Ovary (tissue), 3 donors: ENCODE results near the gene ZFP92.

Experiments used
- EP300 ChIP-seq: sonication (generic); formaldehyde crosslinking; IDR thresholded peaks from one replicate; pipeline ENCODE4 v1.6.1; 2017; ENCODE audit warnings: antibody characterized with exemption
- POLR2A ChIP-seq: fragments of 450-650 bp; IDR thresholded peaks from one replicate; pipeline ENCODE4 v1.6.1; 2017; ENCODE audit warnings: antibody characterized with exemption, mild to moderate bottlenecking, moderate library complexity
- TF ChIP-seq, protein P1 (sequence below), 3 donors: fragments of 450-650 bp in 2 of 3; fragments of 200-600 bp in 1 of 3; IDR thresholded peaks; one replicate each; pipeline versions ENCODE4 v1.5.1 to v1.8.0; 2016 to 2022; ENCODE audit warnings: antibody characterized with exemption in 3 of 3, mild to moderate bottlenecking in 1 of 3
- donor health status: DM: no; HTN: no; CAD: no.

DNA sequence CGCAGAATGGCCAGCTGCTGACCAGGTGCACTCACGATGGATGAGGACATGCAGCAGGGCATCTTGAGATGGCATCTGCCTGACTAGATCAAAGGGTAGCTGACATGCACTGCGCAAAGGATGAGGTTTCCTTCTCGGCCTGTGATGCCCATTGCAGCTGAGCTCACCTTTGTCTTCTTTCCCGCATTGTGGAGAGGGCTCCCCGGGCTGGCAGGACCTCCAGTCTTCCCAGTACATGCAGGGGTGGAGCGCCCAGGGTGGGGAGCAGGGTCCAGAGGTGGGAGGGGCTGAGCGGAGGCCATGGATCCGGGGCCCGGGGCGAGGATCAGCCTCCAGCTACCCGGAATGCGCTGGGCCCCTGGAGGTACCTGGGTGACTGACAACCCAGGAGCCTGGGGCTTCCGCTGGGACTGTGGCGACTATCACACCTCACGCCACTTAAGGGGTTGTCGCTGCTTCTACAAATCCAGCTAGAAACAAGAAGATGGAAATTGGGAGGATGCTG is 22.6 kb downstream of the ZFP92 start:
- TF ChIP-seq, protein P1, sequence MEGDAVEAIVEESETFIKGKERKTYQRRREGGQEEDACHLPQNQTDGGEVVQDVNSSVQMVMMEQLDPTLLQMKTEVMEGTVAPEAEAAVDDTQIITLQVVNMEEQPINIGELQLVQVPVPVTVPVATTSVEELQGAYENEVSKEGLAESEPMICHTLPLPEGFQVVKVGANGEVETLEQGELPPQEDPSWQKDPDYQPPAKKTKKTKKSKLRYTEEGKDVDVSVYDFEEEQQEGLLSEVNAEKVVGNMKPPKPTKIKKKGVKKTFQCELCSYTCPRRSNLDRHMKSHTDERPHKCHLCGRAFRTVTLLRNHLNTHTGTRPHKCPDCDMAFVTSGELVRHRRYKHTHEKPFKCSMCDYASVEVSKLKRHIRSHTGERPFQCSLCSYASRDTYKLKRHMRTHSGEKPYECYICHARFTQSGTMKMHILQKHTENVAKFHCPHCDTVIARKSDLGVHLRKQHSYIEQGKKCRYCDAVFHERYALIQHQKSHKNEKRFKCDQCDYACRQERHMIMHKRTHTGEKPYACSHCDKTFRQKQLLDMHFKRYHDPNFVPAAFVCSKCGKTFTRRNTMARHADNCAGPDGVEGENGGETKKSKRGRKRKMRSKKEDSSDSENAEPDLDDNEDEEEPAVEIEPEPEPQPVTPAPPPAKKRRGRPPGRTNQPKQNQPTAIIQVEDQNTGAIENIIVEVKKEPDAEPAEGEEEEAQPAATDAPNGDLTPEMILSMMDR (IDR thresholded peaks at IDR 0.05): no peak
- no peak for TF ChIP-seq EP300
- no peak for TF ChIP-seq POLR2A
